HG03097 (cell line): Measurements from ENCODE around the gene ARL8A.
"Not testable (repeated sequence)": the region's sequence is repeated elsewhere in the genome, so short reads cannot be mapped to it uniquely, and the experiment has no call there.

ENCODE experiments used
- ATAC-seq: cut with Tn5 transposase; IDR thresholded peaks from one replicate; pipeline ENCODE4 v1.9.1; 2021; ENCODE audit not compliant: unreplicated experiment, low FRiP score

The ARL8A gene

GRCh38 chr1:202122639-202123335 lies 21.8 kb downstream of the ARL8A start, which contains the start of gene GPR37L1:
TSS of gene GPR37L1 (plus strand) at chr1:202122917. CDS start at chr1:202122964, 47 bp downstream.
- no peak for ATAC-seq

GRCh38 chr1:202121006-202121405 lies 23.5 kb downstream of the ARL8A start:
- ATAC-seq: no peak

- no peak for ATAC-seq
These were observed 26.6 kb downstream of the ARL8A start for GRCh38 chr1:202117898-202118371.

DNA sequence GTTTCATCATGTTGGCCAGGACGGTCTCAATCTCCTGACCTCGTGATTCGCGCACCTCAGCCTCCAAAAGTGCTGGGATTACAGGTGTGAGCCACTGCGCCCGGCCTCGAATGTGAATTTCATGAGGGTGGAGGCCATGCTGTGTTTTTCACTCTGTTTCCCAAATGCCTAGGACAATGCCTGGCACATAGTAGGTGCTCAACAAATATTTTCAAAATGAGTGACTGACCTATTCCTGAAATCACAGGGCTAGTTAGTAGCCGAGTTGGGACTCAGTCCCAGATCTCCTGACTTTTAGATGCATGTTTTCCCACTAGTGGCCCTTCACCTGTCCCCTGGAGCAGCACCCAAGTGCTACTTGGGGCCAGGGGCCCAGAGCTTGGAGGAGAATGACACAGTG lies 28.2 kb downstream of the ARL8A start:
- ATAC-seq: no peak

GRCh38 chr1:202113690-202114300 lies 30.7 kb downstream of the ARL8A start:
- ATAC-seq: no peak

DNA sequence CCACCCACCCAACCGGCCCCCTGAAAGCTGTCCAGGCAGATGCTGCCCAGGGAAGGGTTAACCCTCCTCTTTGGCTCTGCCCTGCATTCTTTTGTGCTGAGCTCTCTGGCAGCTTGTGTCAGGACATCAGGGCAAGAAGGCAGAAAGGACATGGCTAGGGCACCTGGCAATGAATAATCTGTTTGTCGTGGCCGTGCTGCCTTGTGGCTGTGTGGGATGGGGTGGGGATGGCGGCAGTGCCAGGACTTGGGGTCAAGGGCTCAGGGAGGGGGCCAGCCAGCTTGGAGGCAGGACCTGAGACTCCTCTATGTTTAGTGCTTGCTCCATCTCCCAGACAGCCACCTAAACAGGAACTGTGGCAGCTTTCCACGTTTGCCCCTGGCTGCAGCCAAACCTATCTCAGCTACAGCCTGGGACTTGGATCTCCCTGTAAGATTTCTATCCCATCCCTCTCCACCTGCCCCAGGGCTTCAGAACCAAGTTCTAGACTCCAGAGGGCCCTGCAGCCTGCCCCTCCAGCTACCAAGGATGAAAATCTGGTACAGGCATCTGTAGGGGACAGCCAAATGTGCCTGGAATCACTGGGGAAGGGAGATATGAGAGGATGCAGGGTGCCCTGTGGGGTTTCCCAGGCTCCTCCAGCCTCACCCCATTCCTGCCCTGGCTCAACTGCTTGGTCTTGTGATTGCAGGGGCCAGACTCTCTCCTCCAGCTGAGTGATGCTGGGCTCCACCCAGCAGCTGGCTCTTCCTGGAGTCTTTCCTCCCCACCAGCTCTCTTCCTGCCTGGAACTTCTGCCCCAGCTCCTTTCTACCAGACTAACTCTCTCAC lies 31.5 kb downstream of the ARL8A start:
- no peak for ATAC-seq

DNA sequence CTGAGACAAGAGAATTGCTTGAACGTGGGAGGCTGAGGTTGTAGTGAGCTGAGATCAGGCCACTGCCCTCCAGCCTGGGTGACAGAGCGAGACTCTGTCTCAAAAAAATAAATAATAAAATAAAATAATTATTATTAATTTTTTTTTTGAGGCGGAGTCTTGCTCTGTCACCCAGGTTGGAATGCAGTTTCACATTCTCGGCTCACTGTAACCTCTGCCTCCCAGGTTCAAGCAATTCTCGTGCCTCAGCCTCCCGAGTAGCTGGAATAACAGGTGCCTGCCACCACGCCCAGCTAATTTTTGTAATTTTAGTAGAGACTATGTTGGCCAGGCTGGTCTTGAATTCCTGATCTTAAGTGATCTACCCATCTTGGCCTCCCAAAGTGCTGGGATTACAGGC lies 32.9 kb downstream of the ARL8A start:
- ATAC-seq: not testable (repeated sequence)

DNA sequence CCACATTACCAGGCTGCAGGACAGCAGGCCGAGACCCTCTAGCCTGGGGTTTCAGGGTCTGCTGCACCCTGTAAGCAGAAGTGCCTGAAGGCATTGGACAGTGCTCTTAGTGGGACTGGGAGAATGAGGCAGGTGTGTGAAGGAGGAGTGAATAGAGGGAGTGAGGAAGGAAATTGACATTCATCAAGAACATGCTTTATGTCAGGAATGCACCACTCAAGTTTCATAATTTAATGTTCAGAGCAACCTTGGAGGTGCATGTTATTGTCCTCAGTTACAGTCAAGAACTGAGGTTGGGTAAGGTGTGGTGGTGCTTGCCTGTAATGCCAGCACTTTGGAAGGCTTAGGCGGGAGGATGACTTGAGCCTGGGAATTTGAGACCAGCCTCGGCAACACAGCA lies 33.6 kb downstream of the ARL8A start:
- ATAC-seq: no peak

DNA sequence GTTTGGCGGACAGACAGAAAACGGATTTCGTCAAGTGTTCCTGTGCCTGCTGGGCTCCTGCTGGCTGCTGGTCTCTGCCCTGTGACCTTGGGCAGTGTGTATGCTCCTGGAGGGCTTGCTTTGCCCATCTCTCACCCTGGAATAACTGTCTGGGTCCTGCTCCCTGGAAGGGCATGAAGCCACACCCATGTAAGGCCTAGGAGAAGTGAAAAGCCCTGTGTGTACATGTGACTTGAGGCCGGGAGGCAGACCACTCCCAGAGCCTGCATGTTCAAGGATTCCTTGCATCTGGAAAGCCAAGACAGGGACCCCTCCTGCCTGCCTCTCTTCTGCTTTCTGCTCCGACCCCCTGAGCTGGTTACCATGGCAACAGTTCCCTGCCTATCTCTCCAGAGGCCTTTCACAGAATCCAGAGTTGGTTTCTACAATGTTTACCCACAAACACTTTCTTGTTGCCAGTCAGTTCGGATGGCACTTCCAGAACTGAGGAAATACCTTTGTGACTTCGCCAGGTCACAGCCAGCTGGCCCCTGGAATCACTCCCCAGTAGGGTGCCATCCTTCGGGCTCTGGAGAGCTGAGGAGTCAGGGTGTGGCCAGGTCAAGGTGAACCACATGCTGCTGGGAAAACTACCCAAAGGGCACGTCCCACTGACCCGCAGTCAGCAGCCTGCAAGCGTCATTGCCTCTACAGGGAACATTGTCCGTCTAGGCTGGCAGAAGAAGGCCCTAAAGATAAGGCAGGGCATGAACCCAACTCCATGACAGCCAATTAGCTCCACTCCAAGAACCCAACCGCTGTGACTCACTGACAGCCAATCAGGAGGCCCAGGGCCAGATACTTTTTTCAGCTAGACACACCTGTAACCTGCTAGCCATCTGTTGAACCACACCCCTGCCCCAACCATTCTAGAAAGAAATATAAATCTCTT lies 36.5 kb downstream of the ARL8A start:
- no peak for ATAC-seq

DNA sequence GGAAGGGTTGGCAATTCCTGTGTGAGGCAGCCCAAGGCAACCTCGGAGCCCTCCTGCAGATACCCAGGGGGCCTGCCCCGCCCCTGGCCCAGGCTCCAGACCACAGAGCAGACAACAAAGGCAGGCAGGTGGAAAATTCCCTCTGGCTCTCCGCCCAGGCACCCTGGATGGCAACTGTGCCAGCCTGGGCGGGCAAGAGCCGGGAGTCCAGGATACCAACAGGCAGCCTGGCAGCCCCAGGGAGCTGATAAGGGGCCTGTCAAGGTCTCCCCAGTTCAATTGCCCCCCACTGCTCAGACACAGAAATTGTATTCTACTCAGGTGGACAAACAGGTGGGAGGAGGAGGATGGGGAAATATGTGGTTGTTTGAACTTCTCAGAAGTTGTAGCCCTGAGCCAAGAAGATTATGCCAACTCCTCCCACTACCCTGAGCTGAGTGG lies 37.2 kb downstream of the ARL8A start:
- ATAC-seq: no peak

DNA sequence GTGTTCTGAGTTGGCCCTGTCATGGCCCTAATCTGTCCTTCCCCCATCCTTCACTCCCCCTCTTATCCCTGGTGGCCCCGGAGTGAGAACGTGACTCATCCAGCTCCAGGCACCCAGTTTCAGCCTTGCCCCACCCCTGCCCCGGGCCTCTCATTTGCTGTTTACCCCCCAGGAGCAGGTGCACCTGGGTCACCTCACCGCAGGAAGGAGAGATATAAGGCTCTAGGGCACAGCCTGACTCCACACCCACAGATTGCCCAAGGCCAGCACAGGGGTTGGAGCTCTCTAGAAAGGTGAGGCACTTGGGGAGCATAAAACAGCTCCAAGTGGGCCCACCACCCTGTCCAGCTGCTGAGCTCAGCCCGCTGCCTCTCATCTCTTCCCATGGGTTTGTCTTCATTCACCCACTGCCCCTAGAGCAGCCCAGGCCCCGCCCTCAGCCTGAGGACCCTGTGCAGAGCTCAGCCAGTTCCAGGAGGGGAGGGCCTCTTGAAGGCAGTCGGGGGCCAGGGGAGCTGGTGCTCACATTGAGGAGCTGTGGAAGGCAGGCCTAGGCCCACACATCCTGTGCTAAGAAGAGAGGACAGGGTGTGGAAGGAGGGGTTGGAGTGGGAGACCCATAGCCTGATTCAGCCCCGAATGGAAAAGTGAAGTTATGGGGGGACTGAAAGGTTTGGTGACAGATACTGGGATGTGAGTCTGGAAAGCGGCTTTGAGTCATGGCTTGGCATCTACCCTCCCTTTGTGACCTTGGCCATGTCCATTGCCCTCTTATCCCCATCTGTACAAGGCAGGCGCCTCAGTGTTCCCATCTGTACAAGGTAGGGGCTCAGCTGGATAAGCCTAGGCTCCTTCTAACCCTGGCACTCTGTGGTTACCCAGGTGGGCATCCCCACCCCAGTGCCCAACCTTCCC lies 37.9 kb downstream of the ARL8A start:
- no peak for ATAC-seq

DNA sequence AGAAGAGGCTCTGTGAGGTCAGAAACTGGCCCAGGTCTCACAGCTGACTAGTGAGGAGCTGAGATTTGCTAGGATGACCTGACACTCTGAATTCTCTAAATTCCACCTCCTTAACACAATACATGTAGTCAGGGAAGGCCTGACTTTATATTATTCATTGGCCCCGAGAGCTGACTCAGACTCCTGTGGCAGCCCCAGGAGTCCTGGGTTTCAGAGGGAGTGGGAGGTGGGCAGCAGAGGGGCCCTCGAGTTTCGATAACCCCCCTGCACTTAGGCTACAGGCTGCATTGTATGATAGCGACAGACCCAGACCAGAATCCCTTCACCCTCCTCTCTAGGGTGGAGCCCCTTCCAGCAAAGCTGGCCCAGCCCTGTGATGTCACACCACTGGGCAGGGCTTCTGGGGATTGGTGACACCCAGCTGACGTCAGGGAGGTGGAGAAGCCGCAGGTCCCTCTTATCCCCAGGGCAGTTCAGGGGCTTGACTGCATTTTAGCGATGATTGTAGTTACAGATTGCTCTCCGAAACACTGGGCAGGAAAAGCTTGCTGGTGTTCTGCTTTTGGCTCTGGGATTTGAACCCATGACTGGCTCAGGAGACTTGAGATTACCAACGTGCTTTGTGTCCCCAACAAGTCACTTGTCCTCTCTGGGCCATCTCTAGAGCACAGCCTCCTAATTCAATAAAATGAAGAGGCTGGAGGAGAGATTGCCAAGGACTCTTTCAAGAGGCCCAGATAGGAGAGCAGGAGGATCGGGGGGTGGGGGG lies 38.8 kb downstream of the ARL8A start:
- no peak for ATAC-seq

DNA sequence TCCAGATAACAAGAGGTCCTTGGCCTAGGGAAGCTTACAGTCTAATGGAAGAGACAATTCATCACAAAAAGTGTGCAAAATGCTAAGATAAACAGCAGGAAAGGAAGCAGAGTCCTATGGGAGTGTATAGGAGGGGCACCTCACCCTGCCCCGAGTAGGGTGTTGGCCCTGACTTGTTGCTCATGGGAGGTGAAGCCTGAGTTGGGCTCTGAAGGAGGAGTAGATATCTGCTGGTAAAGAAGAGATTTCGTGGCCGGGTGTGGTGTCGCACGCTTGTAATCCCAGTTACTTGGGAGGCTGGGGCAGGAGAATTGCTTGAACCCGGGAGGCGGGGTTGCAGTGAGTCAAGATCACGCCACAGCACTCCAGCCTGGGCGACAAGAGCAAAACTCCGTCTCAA lies 40.5 kb downstream of the ARL8A start:
- ATAC-seq: no peak

DNA sequence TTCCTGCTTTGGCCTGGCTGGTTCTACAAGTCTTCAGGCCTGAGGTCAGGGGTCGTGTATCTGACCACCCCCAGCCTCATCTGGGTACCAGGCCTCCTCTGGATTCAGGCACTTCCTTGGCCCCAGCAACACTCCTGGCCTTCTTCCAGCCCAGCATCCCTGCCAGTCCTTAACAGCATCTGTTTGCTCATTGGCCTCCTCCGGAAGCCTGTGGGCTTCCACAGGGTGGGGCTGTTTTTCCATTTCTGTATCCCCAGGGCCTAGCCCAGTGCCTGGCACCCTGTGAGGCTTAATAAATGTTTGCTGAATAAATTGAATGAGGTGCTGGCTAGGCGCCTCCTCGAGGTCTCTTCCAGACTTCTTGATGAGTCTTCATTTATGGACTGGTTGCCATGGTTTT lies 43.4 kb downstream of the ARL8A start:
- ATAC-seq: no peak

GRCh38 chr1:202093858-202094257 lies 50.7 kb downstream of the ARL8A start:
- no peak for ATAC-seq

- ATAC-seq: no peak
These were observed 53.5 kb downstream of the ARL8A start for GRCh38 chr1:202090994-202091393.

GRCh38 chr1:202088206-202088605 lies 56.3 kb downstream of the ARL8A start:
- no peak for ATAC-seq

DNA sequence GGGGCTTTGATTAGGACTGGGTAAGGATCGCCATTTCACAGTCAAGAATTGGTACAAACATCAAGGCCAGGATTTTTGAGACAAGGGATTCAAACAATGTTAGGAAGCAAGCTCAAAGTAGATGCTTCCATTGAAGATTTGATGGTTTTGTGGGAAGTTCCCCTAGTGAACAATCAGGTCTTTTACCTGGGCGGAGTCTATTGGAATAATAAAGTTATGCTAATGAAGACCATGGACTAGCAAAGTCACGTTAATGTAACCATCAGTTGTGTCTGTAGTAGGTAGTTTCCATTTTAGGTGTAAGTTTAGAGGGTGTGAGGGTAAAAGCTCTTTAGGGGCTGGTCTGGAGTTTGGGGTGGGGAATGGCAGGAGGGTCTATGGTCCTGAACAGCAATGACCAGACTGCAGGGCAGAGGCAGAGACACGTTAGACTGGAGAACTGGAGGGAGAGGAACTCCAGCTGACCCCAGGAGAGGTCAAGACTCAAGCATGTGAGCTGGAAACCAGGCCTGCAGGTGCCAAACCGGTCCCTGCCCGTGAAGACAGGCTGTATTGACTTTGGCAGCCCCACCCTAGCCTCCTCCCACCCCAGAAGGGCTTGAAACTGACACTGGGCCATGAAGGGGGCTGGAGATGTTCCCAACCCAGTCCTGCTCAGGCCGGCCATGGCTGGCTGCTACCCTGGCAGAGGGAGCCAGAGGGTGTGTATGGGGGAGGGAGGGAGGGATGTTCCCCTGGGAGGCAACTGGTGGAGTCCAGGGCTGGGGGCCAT lies 57.8 kb downstream of the ARL8A start:
- ATAC-seq: no peak
